Measurements from ENCODE around the gene KDELR1. TPM values are rescaled to one million over a fixed set of nuclear protein-coding genes. Genes with fewer than 3 reads are reported as not detected.

KDELR1 gene
- total RNA-seq, 3 donors from 2014 or later = 144 to 214 (median 200) TPM

- no peaks in the 10 kb centered on the region for H3K36me3 ChIP-seq (ENCODE audit: low read depth)
- DNase-seq (no peak), ATAC-seq (no peak)
- H3K9me3 ChIP-seq = no peaks in the 10 kb centered on the region
- TF ChIP-seq CTCF (IDR thresholded peaks at IDR 0.05) = no peak
- H3K4me3 ChIP-seq = no peak overlapping the region
- intact Hi-C loops (cut with DNase I, micrococcal nuclease) = no loop called here
- peaks cover 15% of the 10 kb centered on the region for H3K4me1 ChIP-seq (ENCODE audit: low read depth)
These were observed 5.4 kb upstream of the KDELR1 start for GRCh38 chr19:48396824-48397176.

GRCh38 chr19:48396016-48396823 is 4.9 kb upstream of the KDELR1 start:
- H3K36me3 ChIP-seq (ENCODE audit: low read depth) = no peaks in the 10 kb centered on the region
- no peak for ATAC-seq
- no peak overlapping the region for H3K4me3 ChIP-seq
- H3K4me1 ChIP-seq (ENCODE audit: low read depth) = peaks cover 15% of the 10 kb centered on the region
- TF ChIP-seq CTCF (IDR thresholded peaks at IDR 0.05) = no peak
- no peak for DNase-seq
- H3K9me3 ChIP-seq = no peaks in the 10 kb centered on the region
- intact Hi-C loops (cut with DNase I, micrococcal nuclease) = no loop called here

- Histone ChIP-seq H3K36me3 (ENCODE audit: low read depth) (no peaks in the 10 kb centered on the region), H3K4me3 (no peak overlapping the region), H3K9me3 (no peaks in the 10 kb centered on the region), H3K4me1 (ENCODE audit: low read depth) (peaks cover 15% of the 10 kb centered on the region)
- TF ChIP-seq CTCF (IDR thresholded peaks at IDR 0.05) = no peak
- intact Hi-C loops (cut with DNase I, micrococcal nuclease) = no loop called here
- DNase-seq (no peak), ATAC-seq (no peak)
These were observed 4.1 kb upstream of the KDELR1 start for GRCh38 chr19:48395499-48395898.

- Histone ChIP-seq H3K9me3 (no peaks in the 10 kb centered on the region), H3K36me3 (ENCODE audit: low read depth) (no peaks in the 10 kb centered on the region), H3K4me3 (no peak overlapping the region), H3K4me1 (ENCODE audit: low read depth) (peaks cover 14% of the 10 kb centered on the region)
- no peak for ATAC-seq
- no peak for TF ChIP-seq CTCF (IDR thresholded peaks at IDR 0.05)
- intact Hi-C loops (cut with DNase I, micrococcal nuclease) = no loop called here
- DNase-seq = no peak
These were observed 3.8 kb upstream of the KDELR1 start for GRCh38 chr19:48395170-48395455.

GRCh38 chr19:48394331-48395169 is 3.2 kb upstream of the KDELR1 start:
- no peak for TF ChIP-seq CTCF (IDR thresholded peaks at IDR 0.05)
- intact Hi-C loops (cut with DNase I, micrococcal nuclease) = no loop called here
- ATAC-seq = no peak
- Histone ChIP-seq H3K4me1 (ENCODE audit: low read depth) (peaks cover 11% of the 10 kb centered on the region), H3K9me3 (no peaks in the 10 kb centered on the region), H3K4me3 (no peak overlapping the region), H3K36me3 (ENCODE audit: low read depth) (no peaks in the 10 kb centered on the region)
- DNase-seq = no peak

Measured in mucosa of descending colon (tissue), 3 donors.